OCI-M2 (cell line): Measurements from ENCODE around the gene TSPAN15.

ENCODE experiments used
- DNase-seq: peaks from one replicate; lab custom pipeline; 2025; ENCODE audit not compliant: unreplicated experiment; lab: John Stamatoyannopoulos, UW

Gene TSPAN15

DNA sequence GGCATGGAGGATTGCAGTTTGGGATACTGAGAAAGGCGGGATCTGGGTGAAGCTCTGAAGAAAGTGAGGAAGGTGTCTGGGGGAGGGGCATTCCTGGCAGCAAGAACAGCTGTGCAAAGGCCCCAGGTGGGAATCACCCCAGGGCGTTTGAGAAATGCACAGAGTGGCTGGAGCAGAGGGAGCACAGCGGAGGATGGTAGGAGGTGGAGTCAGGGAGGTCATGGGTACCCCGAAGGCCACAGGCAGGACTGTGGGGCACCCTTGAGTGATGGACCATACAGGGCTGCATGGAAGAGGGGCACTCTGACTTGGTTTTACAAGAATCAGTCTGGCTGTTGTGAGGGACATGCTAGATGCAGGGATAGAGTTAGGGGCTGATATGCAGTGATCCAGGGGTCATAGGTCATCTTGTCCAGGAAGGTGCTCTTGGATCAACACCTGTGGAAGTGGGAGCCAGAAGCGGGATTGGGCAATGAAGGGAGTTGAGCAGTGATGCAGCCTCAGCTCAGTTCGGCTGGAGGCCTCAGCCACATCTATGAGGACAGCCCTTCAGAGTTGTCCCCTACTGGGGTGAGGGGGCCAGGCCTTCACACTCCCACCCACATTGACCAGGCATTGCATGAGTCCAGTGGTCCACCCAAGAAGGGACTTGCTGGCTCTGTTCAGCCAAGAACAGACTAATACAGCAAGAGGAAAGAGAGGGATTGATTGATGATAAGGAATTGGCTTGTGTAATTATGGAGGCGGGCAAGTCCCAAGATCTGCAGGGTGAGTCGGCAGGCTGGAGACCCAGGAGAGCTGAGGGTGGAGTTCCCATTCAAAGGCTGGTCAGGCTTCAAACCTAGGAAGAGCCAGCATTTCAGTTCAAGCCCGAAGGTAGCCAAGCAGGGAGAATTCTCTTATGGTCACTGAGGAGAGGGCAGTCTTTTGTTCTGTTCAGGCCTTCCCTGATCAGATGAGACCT lies 48.7 kb downstream of the TSPAN15 start:
- no peak for DNase-seq

DNA sequence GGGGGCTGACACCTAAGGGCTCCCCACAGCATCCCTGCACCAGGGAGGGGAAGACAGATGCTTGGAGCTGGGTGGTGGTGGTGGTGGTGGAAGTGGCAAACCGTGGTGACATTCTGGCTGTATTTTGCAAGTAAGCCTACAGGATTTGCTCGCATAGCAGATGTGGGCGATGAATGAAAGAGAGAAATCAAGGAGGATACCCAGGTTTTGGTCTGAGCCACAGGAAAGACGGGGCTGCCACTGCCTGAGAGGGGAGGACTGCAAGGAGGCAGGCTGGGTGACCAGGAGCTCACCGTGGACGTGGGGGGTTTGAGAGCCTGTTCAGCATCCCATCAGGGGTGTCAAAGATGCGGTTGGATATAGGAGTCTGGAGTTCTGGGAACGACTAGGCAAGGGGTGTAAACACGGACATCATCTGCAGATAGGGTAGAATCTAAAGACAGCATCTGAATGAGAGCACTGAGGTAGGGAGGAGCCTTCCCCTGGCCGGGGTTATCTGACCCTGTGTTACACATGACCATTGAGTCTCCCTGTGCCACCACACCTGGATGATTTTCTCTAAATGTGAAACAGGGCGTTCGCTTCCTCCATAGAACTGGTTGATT lies 49.7 kb downstream of the TSPAN15 start:
- no peak for DNase-seq

DNA sequence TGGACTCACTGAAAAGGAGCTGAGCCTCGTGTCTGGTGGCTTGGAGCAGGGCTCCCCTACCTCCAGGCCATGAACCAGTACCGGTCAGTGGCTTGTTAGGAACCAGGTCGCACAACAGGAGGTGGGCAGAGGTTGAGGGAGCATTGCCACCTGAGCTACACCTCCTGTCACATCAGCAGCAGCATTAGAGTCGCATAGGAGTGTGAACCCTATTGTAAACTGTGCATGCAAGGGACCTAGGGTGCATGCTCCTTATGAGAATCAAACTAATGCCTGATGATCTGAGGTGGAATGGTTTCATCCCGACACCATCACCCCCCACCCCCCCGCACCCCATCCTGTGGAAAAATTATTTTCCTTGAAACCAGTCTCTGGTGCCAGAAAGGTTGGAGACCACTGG lies 50.4 kb downstream of the TSPAN15 start:
- DNase-seq = no peak

DNA sequence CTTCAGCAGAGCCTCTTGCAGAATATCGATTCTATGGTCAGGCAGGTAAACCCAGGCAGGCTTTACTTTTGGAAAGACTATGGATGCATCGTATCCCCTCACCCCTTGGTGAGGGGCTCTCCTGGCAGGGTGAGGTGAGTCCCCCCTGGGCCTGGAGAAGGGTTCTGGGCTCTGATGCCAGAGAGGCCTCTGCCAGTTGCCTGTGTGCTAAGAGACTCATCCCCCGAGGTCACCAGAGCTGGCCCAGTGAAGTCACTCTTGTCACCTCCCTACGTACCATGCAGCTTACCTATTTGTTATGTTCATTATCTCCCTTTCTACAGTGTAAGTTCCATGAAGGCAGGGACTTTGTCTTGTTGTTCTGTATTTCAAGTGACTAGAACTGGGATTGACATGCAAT lies 51.3 kb downstream of the TSPAN15 start:
- no peak for DNase-seq

DNA sequence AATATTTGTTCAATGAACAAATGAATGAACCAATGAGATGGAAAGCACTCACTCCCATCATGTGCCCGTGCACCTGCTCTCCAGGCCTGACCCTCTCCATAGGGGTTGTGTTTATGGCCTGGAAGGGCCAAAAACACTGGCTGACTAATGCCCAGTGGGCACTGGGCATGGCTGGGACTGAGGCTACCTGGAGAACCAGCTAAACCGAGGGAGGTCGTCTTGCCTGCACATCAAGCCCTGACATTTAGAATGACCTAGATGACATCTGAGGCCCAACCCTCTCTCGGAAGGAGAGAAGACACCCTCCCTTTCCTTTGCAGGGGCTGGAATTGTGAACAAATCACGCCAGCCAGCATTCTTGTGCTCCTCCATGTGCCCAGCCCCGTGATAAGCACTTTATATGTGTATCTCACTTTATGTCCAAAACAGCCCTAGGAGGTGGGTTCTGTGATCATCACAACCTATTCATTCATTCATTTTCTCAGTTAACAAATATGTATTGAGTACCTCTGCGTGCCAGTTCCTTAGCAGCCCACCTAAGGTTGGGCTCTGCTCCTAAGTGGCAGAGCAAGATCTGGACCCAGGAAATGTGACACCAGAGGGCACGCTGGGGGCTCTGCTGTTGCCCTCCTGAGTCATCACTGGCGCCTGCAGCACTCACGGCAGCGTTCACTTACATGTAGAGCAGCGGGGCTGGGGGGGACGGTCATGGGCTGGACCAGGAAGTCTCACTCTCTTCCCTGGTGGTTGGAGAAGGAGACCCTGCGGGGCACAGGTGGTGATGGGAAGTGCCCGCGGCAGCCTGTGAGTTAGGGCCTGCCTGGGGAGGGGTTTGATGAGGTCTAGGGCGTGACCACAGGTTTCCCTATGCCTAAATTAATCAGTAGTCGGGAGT lies 52.0 kb downstream of the TSPAN15 start:
- DNase-seq = no peak

DNA sequence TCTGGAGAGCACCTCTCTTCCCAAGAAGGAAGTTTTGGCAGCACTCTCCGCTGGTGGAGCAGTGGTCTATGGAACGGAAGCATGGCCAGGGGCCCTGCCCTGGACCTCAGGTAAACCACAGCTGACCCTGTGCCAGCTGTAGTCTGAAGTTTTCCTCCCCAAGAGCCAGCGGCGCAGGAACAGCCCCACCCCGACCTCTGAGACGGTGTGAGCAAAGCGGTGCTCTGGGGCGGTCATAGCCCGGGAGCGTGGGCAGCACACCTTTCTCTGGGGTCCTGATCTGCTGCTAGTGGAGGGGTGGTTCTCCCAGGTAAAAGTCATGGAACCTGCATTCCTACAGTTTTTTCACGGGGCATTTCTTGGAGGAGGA lies 52.6 kb downstream of the TSPAN15 start:
- DNase-seq = no peak

DNA sequence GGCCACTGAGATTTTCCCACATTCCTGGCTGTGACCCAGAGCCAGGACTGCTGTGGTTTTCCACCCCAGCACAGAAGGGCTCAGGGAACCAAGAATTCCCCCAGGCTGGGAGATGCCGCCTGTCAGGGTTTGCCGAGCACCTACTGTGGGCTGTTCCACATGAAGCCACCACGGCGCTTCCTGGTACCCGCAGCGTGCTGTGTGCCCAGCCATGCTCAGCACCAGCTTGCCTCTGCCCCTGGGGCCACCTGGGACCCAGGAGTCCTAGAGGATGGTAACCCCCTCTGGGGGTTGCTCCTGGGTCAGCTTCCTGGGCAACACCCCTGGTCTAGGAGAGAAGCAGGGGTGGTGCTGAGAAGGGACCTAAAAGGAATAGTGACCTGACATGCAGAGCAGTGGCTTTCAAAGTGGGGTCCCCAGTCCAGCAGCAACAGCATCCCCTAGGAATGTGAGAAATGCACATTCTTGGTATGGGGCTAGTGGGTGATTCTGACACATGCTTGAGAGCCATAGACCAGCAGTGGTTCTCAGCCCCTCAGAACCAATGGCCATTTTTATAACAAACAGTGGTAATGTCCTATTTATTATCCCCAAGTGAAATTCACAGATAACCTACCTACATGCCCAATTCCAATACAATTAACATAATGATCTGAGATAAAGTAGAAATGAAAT lies 53.4 kb downstream of the TSPAN15 start:
- DNase-seq = no peak

DNA sequence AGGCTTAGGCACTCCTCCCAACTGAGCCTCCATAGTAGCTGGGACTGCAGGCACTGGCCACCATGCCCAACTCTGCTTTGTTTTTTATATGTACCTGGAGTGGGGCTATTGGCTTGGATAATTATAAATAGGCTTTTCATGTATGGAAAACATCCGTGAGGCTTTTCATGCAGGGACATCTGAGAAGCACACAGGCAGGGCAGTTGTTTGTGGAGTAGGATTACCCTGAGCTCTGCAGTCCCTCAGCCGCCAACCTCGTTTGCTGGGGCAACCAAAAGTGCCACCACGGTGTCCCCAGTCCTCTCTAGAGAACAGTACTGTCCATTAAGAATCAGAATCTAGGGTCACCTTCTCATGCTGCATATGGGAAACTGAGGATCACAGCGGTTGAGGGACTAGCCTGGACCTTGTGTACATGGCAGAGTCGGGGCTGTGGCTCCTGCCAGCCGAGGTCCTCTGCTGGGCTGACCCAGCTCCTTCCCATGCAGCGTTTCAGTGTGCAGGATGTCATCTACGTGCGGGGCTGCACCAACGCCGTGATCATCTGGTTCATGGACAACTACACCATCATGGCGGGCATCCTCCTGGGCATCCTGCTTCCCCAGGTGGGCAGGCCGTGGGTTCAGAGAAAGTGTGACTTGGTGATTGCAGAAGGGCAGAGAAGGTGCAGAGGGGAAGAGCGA lies 54.5 kb downstream of the TSPAN15 start:
- DNase-seq = no peak

DNA sequence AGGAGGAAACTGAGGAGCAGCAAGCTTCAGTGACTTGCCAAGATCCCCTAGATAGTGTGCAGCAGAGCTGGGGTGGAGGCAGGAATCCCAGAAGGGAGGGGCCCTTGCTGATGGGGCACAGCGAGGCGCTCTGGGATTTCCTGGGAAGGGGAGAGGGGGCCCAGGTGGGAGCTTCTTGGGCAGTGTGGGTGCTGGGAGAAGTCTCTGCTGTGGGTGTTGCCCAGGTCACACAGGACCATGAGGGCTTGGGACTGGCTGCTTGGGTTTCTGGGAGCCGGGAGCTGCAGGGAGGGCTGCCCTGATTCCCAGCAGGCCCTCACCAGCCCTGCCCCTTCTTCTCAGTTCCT lies 55.2 kb downstream of the TSPAN15 start:
- no peak for DNase-seq

DNA sequence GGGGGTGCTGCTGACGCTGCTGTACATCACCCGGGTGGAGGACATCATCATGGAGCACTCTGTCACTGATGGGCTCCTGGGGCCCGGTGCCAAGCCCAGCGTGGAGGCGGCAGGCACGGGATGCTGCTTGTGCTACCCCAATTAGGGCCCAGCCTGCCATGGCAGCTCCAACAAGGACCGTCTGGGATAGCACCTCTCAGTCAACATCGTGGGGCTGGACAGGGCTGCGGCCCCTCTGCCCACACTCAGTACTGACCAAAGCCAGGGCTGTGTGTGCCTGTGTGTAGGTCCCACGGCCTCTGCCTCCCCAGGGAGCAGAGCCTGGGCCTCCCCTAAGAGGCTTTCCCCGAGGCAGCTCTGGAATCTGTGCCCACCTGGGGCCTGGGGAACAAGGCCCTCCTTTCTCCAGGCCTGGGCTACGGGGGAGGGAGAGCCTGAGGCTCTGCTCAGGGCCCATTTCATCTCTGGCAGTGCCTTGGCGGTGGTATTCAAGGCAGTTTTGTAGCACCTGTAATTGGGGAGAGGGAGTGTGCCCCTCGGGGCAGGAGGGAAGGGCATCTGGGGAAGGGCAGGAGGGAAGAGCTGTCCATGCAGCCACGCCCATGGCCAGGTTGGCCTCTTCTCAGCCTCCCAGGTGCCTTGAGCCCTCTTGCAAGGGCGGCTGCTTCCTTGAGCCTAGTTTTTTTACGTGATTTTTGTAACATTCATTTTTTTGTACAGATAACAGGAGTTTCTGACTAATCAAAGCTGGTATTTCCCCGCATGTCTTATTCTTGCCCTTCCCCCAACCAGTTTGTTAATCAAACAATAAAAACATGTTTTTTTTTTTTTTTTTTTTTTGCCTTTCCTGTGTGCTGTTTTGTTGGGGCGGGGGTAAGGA lies 55.8 kb downstream of the TSPAN15 start:
- no peak for DNase-seq

DNA sequence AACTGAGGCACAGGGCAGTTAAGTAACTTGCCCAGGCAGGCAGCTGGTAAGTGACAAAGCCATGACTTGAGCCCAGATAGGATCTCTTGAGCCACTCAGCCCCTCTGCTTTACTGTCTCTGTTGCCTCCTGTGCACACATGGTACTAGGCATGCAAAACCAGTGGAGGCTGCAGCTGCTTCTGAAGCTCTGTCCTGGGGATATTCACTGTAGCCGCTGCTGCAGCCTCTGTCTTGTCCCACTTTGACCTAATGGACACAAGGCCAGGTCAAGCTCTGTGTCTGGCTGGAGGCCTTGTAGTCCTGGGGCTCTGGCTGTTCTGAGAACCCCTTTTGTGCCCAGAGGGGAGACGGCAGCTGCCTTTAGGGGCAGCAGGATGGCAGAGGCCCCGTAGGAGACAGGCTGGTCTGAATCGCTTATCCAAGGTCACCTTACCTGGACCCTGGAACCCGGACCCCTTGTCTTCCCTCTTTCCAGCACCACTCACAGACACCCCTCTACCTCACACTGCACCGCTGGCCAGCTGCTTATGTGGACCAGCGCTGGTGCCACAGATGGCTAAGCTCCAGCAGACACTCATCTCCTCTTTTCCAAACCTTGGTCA lies 57.6 kb downstream of the TSPAN15 start:
- no peak for DNase-seq

DNA sequence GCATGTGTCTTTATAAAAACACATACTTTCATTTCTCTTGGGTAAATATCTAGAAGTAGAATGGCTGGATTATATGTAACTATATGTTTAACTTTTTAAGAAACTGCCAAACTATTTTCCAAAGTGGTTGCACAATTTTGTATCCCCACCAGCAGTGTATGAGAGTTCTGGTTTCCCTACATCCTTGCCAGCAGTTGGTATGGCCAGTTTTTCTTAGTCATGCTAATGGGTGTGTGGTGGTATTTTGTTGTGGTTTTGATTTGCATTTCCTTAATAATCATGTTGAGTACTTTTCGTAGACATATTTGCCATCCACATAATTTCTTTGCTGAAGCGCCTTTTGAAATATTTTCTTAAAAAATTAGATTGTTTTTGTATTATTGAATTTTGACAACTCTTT lies 61.6 kb downstream of the TSPAN15 start:
- DNase-seq = no peak

DNA sequence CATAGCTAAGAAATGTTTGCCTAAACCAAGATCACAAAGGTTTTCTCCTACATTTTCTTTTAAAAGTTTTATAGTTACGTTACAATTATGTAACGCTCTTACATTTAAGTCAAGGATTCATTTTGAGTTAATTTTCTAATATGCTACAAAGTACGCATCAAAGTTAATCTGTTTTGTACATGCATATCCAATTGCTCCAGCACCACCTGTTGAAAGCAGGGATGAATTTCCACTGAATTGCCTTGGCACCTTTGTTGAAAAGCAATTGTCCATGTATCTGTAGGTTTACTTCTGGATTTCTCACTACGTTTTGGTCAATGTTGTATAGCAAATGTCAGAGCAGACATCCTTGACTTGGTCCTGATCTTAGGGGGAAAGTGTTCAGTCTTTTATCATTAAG lies 62.4 kb downstream of the TSPAN15 start:
- no peak for DNase-seq

DNA sequence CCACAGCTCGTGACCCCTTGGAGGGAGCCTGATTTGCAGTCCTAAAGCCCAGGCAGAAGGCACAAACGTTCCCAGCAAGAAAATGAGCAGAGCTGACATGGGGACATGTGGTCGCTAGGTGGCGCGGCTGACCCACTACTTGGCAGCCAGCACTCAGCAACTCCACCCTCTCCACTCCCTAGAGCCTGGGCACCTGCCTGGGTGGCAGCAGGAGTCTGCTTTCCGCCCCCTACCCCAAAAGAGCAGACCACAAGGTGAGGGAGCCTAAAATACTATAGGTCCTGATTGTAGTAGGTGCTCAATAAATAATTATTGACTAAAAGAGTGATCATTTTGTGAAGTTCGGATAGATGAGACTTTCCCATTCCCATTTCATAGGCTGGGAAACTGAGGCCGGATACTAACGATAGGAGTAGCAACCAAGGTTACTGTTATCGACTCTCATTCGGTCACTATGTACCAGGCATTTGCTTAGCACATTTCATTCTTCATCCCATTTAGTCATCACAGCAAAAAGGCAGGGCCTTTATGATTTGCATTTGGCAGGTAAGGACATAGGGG lies 64.5 kb downstream of the TSPAN15 start:
- peak; percentile 1 for DNase-seq

DNA sequence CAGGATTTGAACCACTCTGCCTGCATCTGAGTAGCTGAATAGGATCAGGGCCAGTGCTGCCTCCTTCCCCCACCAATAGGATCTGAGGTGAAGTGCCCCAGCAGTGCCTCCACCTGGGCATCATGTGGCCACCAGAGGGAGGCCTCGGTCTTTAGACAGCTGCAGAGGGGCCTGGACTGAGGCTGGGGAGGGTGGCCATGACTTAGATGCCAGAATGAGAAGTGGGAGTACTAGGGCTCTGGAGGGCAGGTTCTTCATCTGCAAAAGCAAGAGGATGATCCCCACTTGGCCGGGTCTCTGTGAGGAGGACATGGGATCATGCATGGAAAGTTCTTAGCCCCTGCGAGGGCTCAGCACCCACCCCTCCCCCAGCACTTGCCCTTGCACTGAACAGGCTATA lies 65.1 kb downstream of the TSPAN15 start:
- no peak for DNase-seq

DNA sequence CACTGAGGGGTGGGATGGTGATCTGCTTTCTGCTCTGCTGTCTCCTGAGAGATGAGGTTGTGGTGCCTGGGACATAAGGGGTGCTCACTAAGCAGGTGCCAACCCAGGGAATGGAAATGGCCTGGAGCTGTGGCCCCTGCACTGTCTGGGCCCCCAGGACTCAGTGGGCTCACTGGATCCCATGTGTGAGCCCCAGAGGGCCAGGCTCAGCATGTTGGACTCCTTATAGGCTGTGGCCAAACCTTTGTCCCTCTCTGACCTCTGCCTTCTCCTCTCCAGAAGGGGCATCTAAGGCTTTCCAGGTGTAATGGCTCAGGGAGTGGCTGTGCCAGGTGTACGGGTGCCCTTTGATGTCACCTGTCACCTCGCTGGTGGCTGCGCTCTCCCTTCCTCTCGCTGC lies 65.5 kb downstream of the TSPAN15 start:
- DNase-seq = no peak

DNA sequence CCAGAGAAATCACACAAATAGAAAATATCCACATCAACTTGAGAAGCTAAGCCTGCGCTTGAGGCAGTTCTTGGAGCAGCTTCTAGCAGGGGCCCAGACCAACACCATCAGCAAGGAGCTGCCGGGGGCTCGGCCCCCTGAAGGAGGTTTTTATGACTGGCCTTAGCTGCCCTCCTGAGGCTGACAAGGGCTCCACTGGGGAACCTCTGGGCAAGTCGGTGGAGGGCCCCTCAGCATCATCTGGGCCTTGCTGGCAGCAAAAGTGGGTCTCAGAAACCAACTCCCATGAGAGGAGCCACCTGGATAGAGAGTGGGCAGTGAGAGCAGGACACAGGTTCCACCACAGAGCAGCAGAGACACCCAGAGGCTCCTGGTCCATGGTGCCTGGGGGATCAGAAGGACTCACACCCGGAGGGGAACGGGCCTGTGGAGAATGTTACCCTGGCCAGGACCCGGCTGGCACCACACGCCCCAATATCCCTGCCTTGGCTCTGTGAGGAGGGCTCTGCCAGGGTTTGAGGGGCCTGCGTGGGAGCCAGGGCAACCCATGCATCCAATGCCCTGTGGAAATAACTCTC lies 66.1 kb downstream of the TSPAN15 start:
- no peak for DNase-seq

DNA sequence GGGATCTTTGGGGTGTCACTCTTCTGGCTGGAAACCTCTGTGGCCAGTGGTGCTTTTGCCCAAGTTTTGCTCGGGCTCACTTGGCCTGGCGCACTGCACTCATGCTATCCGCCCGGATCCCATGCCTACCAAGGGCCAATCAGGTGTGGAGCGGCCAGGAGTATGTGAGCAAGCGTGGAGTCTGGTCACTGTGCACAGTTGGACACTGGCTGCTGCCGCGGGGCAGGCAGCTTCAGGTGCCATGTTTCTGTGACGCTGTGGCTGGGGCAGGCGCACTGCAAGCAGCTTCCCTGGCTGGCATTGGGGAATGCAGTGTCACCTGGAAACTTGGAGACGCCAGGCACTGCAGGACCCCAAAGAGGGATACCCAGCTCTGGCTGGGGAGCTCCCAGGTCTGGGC lies 76.7 kb downstream of the TSPAN15 start:
- no peak for DNase-seq

DNA sequence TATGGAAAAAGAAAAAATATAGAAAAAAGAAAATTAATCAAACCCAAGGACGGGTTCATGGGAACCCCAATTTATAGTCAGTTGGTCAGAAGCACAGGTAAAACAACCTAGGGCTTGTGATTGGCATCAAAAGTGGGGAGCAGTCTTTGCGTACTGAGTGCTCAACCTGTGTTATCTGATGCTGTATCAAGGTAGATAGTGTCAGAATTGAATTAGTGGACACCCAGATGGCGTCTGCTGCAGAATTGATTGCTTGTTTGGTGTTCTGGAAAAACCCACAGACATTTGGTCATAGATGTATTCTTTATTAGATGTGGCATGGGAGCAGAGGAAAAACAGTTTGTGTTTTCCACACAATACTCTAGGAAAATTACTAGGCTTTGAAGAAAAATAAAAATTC lies 82.4 kb downstream of the TSPAN15 start:
- DNase-seq = no peak
